Kidney glomerular epithelial cell (primary cell): ENCODE measurements around the gene CLDN14.
A peak's percentile ranks its signal among the peaks of the same experiment; 100 is the strongest.

Experiments
- DNase-seq: peaks from one replicate; lab custom pipeline; 2025; lab: John Stamatoyannopoulos, UW

CLDN14 gene

GRCh38 chr21:36433059-36433709 is 46.7 kb downstream of the CLDN14 start:
- no peak for DNase-seq

- no peak for DNase-seq
Measured at GRCh38 chr21:36431252-36431651, 48.7 kb downstream of the CLDN14 start.

- peak; percentile 27 for DNase-seq
Measured at GRCh38 chr21:36430841-36431240, 49.1 kb downstream of the CLDN14 start.

GRCh38 chr21:36429947-36430546 is 49.9 kb downstream of the CLDN14 start:
- DNase-seq: peak; percentile 99

- peak; percentile 57 for DNase-seq
Measured at GRCh38 chr21:36428761-36429432, 51.0 kb downstream of the CLDN14 start.

GRCh38 chr21:36427502-36427901 is 52.4 kb downstream of the CLDN14 start:
- DNase-seq: no peak

- no peak for DNase-seq
Measured at GRCh38 chr21:36425286-36425685, 54.6 kb downstream of the CLDN14 start.

- no peak for DNase-seq
Measured at GRCh38 chr21:36424592-36424991, 55.3 kb downstream of the CLDN14 start.

GRCh38 chr21:36423771-36424433 is 56.0 kb downstream of the CLDN14 start:
- no peak for DNase-seq

GRCh38 chr21:36422279-36423098 is 57.4 kb downstream of the CLDN14 start:
- DNase-seq: no peak

- DNase-seq: no peak
Measured at GRCh38 chr21:36420571-36421339, 59.2 kb downstream of the CLDN14 start.

- DNase-seq: peak; percentile 57
Measured at GRCh38 chr21:36419996-36420395, 59.9 kb downstream of the CLDN14 start.

GRCh38 chr21:36419241-36419640 is 60.7 kb downstream of the CLDN14 start:
- no peak for DNase-seq

- DNase-seq: no peak
Measured at GRCh38 chr21:36415375-36415774, 64.5 kb downstream of the CLDN14 start.

- DNase-seq: no peak
Measured at GRCh38 chr21:36412916-36413315, 67.0 kb downstream of the CLDN14 start.

- DNase-seq: no peak
Measured at GRCh38 chr21:36411301-36411700, 68.6 kb downstream of the CLDN14 start.
